K562 (cell line): ENCODE results near the gene ROR2. TPM values are rescaled to one million over a fixed set of nuclear protein-coding genes. Genes with fewer than 3 reads are reported as not detected.

Source experiments
- CREM ChIP-seq: IDR thresholded peaks from 2 replicates; pipeline ENCODE4 v1.6.1; 2014; ENCODE audit warnings: antibody characterized with exemption, low read depth
- FOSL1 ChIP-seq: fragments of 200-800 bp; sonication (Bioruptor generic); conservative IDR thresholded peaks from 2 replicates; pipeline ENCODE4 v1.6.1; 2016; ENCODE audit warnings: missing genetic modification characterization, missing compliant biosample characterization
- HNRNPL ChIP-seq: fragments of 200-400 bp; formaldehyde crosslinking; IDR thresholded peaks from 2 replicates; pipeline ENCODE4 v1.6.1; 2017; ENCODE audit warnings: low read depth, mild to moderate bottlenecking, low read length
- microRNA-seq: library from miRNA; unstranded; fragments of <30 nt; microRNA quantifications from one replicate; pipeline ENCODE4, GENCODE V29; 2018; ENCODE audit warnings: borderline microRNAs expressed
- polyA plus RNA-seq, 8 experiments: library from polyadenylated mRNA; depleted of rRNA in 4 of 8; stranded (reverse) in 5 of 8; unstranded in 3 of 8; fragments of >200 nt; fragmentation: Nextera tagmentation in 2 of 8; fragmentation: Illumina TruSeq in 1 of 8; extraction: Ambion mirVana in 2 of 8; extraction: Trizol in 1 of 8; gene quantifications; 2 replicates each; pipeline versions ENCODE4 v1.2.1 to v1.2.3, GENCODE V29; 2011 to 2014; ENCODE audit warnings: inconsistent platforms in 1 of 8, missing spikeins in 1 of 8
- small RNA-seq: library from RNA; depleted of rRNA; stranded (forward); fragments of <200 nt; gene quantifications from one replicate; pipeline ENCODE3, GENCODE V24; 2014
- total RNA-seq, 7 experiments: library from RNA; depleted of rRNA in 6 of 7; stranded (reverse); fragments of >200 nt in 6 of 7; fragmentation: Illumina TruSeq in 2 of 7; extraction: Trizol in 2 of 7; gene quantifications; 2 replicates each; pipeline versions ENCODE4 v1.2.1 to v1.2.3, GENCODE V29; 2011 to 2021; ENCODE audit warnings: low replicate concordance in 1 of 7
- TF ChIP-seq, protein P1 (sequence below): fragments of 200-800 bp; sonication (Bioruptor generic); IDR thresholded peaks from 2 replicates; pipeline ENCODE4 v1.6.1; 2017; ENCODE audit warnings: missing genetic modification characterization, missing compliant biosample characterization

The ROR2 gene
- total and polyA plus RNA-seq, 9 of the 15 experiments (the other 6 are each of a cell fraction or from before 2014, with no cell fraction given), result 5.6 to 33.8 (median 15.3) TPM

DNA sequence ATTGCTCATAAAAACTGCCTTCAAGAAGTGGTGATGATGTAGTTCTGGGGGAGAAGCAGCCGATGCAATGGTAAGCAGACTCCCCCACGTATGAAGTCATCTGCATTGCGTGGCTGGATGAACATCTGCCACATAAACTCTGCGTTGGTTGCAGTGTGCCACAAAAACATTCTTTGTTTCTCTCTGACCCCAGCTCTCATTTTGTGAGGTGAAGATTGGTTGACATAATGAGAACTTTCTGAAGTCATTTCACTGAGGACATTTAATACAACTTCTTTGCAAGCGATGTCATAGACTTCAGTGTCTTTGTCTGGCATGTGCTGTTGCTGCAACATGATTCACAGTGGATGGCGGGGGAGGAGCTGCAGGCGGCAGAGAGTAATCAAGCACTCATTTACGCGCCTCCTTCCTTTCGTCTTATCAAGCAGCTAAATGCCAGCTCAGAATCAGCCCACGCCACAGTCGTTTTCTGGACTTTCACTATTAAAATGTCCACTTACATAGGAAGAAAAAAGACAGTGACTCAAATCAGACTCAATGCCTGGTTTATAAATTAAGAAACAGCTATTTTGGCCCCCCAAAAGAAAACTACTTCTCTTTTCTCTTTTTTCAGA, 434.8 kb downstream of the ROR2 start (continued):
- TF ChIP-seq, protein P1, sequence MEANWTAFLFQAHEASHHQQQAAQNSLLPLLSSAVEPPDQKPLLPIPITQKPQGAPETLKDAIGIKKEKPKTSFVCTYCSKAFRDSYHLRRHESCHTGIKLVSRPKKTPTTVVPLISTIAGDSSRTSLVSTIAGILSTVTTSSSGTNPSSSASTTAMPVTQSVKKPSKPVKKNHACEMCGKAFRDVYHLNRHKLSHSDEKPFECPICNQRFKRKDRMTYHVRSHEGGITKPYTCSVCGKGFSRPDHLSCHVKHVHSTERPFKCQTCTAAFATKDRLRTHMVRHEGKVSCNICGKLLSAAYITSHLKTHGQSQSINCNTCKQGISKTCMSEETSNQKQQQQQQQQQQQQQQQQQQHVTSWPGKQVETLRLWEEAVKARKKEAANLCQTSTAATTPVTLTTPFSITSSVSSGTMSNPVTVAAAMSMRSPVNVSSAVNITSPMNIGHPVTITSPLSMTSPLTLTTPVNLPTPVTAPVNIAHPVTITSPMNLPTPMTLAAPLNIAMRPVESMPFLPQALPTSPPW (CRISPR knock-in tag), result peak; percentile 35
- TF ChIP-seq CREM (peak; percentile 71), FOSL1 (tag) (peak; percentile 72; the same call in 1 of the 2 replicates), HNRNPL (no peak)

Small RNA genes within 50 kb of the gene (microRNA-seq; reads per million reads assigned to microRNA genes)
- gene MIR3910-1 (not detected), gene MIR3910-2 (not detected)

Small RNA genes within 50 kb of the gene (small RNA-seq; reads per million reads assigned to genes)
- not detected for gene MIR3910-1

Other genes starting within 250 kb of the ROR2 start
- 65.1 and 70.3 TPM in 2 replicates for gene SPTLC1, start 165.2 kb upstream of the ROR2 start, total RNA-seq (2014; rRNA removed)
- gene SPTLC1, start 165.2 kb upstream of the ROR2 start, total RNA-seq (2014; rRNA removed; fragmentation: Illumina TruSeq; extraction: Trizol), result 84.5 and 90.3 TPM in 2 replicates
- 76.6 and 84.5 TPM in 2 replicates for gene SPTLC1, start 165.2 kb upstream of the ROR2 start, total RNA-seq (2015; rRNA removed; fragmentation: Illumina TruSeq; extraction: Trizol)
- gene SPTLC1, start 165.2 kb upstream of the ROR2 start, total RNA-seq (2021), result 58.8 and 67.0 TPM in 2 replicates
- gene SPTLC1, start 165.2 kb upstream of the ROR2 start, polyA plus RNA-seq (2011; rRNA removed), result 78.2 and 95.3 TPM in 2 replicates
- gene SPTLC1, start 165.2 kb upstream of the ROR2 start, polyA plus RNA-seq (2014; fragmentation: Illumina TruSeq; extraction: Trizol), result 77.9 and 101 TPM in 2 replicates
- gene SPTLC1, start 165.2 kb upstream of the ROR2 start, polyA plus RNA-seq (2014; fragmentation: Nextera tagmentation; extraction: Ambion mirVana), result 100 to 1,000 TPM; 109 to 125 TPM
- gene SPTLC1, start 165.2 kb upstream of the ROR2 start, polyA plus RNA-seq (2014; rRNA removed), result 77.9 and 83.2 TPM in 2 replicates